Measurements from ENCODE around the gene DHRS13.

Gene DHRS13

DNA sequence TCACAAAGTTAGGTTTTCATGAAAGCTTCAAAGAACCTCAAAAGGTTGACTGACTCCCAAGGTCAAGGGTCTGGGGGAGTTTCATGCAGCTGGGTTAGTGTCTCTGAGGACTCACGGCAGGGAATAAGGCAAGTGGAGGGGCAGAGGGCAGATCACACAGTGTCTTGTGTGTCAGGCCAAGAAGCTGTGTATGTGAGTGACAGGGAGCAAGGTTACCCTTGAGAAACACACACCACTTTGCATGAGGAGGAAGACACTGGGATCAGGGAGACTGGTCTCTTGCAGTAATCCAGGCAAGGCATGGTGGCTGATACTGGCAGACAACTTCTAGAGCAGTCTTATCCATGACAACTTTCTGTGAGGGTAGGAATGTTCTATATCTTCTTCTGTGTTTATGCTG lies 11.7 kb downstream of the DHRS13 start:
- DNase-seq (ENCODE audit: low read depth) = no peak
- TF ChIP-seq, protein P1, sequence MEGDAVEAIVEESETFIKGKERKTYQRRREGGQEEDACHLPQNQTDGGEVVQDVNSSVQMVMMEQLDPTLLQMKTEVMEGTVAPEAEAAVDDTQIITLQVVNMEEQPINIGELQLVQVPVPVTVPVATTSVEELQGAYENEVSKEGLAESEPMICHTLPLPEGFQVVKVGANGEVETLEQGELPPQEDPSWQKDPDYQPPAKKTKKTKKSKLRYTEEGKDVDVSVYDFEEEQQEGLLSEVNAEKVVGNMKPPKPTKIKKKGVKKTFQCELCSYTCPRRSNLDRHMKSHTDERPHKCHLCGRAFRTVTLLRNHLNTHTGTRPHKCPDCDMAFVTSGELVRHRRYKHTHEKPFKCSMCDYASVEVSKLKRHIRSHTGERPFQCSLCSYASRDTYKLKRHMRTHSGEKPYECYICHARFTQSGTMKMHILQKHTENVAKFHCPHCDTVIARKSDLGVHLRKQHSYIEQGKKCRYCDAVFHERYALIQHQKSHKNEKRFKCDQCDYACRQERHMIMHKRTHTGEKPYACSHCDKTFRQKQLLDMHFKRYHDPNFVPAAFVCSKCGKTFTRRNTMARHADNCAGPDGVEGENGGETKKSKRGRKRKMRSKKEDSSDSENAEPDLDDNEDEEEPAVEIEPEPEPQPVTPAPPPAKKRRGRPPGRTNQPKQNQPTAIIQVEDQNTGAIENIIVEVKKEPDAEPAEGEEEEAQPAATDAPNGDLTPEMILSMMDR (IDR thresholded peaks at IDR 0.05; ENCODE audit: insufficient read depth, low read depth, low read length, missing control alignments) = no peak
- no peak overlapping the region for H3K4me3 ChIP-seq (ENCODE audit: low read length)

DNA sequence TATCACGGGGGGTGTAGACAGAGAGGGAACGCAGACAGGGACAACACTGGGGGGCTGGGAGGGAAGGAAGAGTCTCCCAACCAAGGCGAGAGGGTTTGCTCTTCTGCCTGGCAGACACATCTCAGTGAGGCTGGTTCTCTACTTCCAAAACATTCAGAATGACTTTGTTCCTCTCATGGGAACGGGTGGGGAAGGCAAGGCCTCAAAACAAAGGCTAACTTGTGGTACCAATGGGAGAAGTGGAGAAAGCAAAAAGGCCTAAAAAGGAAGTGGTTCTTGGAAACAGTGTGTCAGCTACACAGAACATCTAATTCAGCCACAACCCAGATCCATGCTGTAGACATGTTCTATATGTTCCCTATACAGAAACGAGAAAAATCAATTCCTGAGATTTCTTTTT lies 12.9 kb downstream of the DHRS13 start:
- DNase-seq (ENCODE audit: low read depth) = no peak
- TF ChIP-seq, protein P1 (IDR thresholded peaks at IDR 0.05; ENCODE audit: insufficient read depth, low read depth, low read length, missing control alignments) = no peak
- H3K4me3 ChIP-seq (ENCODE audit: low read length) = no peak overlapping the region

DNA sequence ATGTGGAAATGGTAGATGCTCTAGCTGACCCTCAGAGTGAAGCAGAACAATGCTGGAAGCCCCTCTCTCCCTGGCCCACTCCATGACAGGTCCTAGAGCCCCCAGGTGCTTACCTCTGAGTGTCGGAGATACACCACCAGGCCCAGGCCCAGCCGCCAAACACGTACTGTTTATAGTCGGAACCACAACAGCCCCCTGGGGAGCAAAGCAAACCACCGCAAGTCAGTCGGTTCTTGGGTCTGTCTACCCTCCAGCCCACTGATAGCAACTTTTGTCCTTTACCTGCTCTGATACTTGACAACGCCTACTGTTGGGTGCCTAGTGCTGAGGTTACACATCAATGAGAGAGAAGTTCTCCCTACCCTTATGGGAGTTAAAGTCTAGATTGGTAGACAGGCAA lies 14.0 kb downstream of the DHRS13 start:
- DNase-seq (ENCODE audit: low read depth) = no peak
- TF ChIP-seq, protein P1 (IDR thresholded peaks at IDR 0.05; ENCODE audit: insufficient read depth, low read depth, low read length, missing control alignments) = no peak
- H3K4me3 ChIP-seq (ENCODE audit: low read length) = no peak overlapping the region

DNA sequence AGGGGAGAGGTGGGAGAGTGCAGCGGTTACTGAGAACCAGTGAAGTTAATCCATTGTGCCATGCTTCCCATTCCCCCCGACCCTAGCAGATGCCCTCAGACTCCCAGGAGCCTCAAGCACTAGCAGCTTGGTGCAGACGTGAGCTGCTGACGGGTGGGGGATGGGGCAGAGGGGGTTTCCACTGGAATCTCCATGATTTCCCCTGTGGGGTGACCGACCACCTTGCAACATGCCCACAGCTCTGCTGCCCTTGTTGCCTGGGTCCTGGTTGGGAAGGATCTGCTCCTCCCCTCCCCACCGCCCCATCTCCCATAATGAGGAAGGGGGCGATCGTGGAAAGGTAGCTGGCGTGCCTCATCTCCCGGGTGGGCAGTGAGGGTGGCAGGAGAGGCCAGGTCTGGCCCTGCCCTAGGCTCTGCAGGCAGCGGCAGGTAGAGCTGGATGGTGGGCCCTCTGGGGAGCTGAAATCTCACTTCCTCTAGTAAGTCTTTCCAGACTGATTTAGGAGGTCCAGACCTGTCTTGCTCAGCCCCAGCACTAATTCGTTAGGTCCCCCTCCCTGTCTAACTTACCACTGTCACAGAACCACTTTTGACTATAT lies 14.9 kb downstream of the DHRS13 start:
- no peak overlapping the region for H3K4me3 ChIP-seq (ENCODE audit: low read length)
- TF ChIP-seq, protein P1 (IDR thresholded peaks at IDR 0.05; ENCODE audit: insufficient read depth, low read depth, low read length, missing control alignments) = no peak
- DNase-seq (ENCODE audit: low read depth) = no peak

DNA sequence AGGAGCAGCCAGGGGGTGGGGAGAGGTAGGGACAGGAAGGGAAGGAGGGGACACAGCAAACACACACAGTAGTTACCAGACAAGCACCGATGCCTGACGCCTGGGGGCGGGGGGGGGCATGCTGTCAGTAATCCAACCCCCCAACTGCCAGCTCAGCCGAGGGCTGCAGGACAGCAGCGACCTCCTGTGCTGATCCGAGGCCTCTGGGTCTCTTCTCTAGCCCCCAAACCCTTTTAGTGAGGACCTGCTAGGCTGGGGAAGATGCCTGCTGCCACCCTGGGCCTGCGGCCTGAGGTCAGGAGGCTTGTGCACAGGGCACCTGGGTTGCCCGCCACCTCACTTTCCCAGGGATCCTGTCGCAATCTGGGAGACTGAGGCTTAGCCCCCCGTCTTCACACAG lies 16.9 kb downstream of the DHRS13 start:
- DNase-seq (ENCODE audit: low read depth) = no peak
- H3K4me3 ChIP-seq (ENCODE audit: low read length) = no peak overlapping the region
- TF ChIP-seq, protein P1 (IDR thresholded peaks at IDR 0.05; ENCODE audit: insufficient read depth, low read depth, low read length, missing control alignments) = no peak

DNA sequence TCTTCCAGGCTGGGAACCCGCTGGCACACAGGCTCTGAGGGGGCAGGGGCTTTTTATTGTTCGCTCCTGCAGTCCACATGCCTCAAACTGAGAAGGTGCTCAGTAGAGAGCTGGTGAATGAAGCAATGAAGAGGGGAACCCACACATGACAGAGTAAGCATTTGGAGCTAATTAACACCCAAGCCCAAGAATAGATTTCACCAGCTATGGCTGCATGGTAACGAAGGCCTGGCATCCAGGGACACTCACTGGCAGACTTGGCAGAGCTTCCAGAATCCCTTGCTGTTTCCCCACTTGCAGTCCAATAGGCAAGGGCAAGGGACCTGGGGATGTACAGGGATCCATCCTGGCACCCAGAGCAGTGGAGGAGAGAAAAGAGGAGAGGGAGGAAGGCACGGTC lies 17.5 kb downstream of the DHRS13 start:
- no peak overlapping the region for H3K4me3 ChIP-seq (ENCODE audit: low read length)
- DNase-seq (ENCODE audit: low read depth) = no peak
- TF ChIP-seq, protein P1 (IDR thresholded peaks at IDR 0.05; ENCODE audit: insufficient read depth, low read depth, low read length, missing control alignments) = no peak

DNA sequence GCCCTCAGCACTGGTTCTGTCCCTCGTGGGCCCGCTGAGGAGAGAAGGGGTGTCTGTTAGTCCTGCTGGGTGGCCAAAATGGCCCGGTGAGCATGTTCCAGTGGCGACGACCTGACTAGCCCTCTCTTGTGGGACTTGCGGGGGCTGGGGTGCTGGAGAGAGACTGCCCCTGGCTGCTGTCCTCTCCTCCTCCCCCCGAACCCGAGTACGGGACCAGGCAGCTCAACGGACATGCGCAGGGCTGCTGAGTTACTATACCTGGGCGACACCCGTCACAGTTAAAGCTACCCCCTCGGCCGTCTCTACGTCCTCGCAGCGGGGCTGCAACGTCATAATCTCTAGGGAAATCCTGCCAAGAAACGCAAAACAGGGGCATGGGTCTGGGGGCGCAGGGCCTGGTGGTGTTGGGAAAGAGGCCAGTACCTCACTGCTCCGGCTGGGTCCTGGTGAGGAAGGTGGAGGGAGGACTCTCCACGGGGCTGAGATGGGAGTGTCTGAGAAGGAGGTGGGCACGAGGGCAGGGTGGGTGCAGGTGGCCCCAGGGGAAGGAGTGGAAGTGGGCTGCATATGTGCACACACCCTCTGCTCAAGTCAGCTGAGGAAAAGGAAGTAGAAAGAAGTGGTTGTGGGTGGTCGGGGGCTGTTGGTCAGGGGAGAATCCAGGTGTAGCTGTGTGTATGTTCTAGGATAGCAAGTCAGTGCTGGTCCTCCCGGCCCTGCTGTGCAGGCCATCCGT lies 18.7 kb downstream of the DHRS13 start:
- DNase-seq (ENCODE audit: low read depth) = no peak
- H3K4me3 ChIP-seq (ENCODE audit: low read length) = no peak overlapping the region
- TF ChIP-seq, protein P1 (IDR thresholded peaks at IDR 0.05; ENCODE audit: insufficient read depth, low read depth, low read length, missing control alignments) = no peak
